Activated T-helper 9 cell treated with anti-CD3 and anti-CD28 coated beads, Interleukin-2, amount 50 U/mL, for 16 hours (primary cell): ENCODE data around the gene DDAH1.
"Not testable (repeated sequence)": the region's sequence is repeated elsewhere in the genome, so short reads cannot be mapped to it uniquely, and the experiment has no call there.

Experiments used
- DNase-seq: peaks from one replicate; pipeline ENCODE4 v3.0.0-alpha.2; 2020; ENCODE audit warnings: low read depth

Gene DDAH1

GRCh38 chr1:85470130-85470529 is 5.2 kb upstream of the DDAH1 start:
- not testable (repeated sequence) for DNase-seq

GRCh38 chr1:85467929-85468540 is 3.1 kb upstream of the DDAH1 start:
- DNase-seq: no peak

GRCh38 chr1:85467036-85467435 is 2.1 kb upstream of the DDAH1 start:
- DNase-seq: no peak

- DNase-seq: no peak
Observed at GRCh38 chr1:85465786-85466134, 801 bp upstream of the DDAH1 start.

GRCh38 chr1:85464497-85465098 is 361 bp downstream of the DDAH1 start:
- no peak for DNase-seq

- no peak for DNase-seq
Observed at GRCh38 chr1:85463731-85464496, 1.0 kb downstream of the DDAH1 start.

- no peak for DNase-seq
Observed at GRCh38 chr1:85462931-85463649, 1.9 kb downstream of the DDAH1 start.

GRCh38 chr1:85461216-85461918 is 3.6 kb downstream of the DDAH1 start:
- no peak for DNase-seq

GRCh38 chr1:85460555-85461088 is 4.3 kb downstream of the DDAH1 start:
- no peak for DNase-seq

- DNase-seq: no peak
Observed at GRCh38 chr1:85459290-85459689, 5.7 kb downstream of the DDAH1 start.

GRCh38 chr1:85454214-85454613 is 10.7 kb downstream of the DDAH1 start:
- DNase-seq: no peak

- DNase-seq: no peak
Observed at GRCh38 chr1:85453640-85454194, 11.2 kb downstream of the DDAH1 start.

- DNase-seq: no peak
Observed at GRCh38 chr1:85452948-85453347, 12.0 kb downstream of the DDAH1 start.

GRCh38 chr1:85451236-85451830 is 13.6 kb downstream of the DDAH1 start:
- DNase-seq: no peak

GRCh38 chr1:85450832-85451231 is 14.1 kb downstream of the DDAH1 start:
- no peak for DNase-seq

GRCh38 chr1:85449356-85449755 is 15.6 kb downstream of the DDAH1 start:
- DNase-seq: no peak

GRCh38 chr1:85448358-85448757 is 16.6 kb downstream of the DDAH1 start:
- DNase-seq: no peak

GRCh38 chr1:85447006-85447943 is 17.7 kb downstream of the DDAH1 start:
- no peak for DNase-seq

- no peak for DNase-seq
Observed at GRCh38 chr1:85445906-85446305, 19.1 kb downstream of the DDAH1 start.

GRCh38 chr1:85444381-85444780 is 20.6 kb downstream of the DDAH1 start:
- no peak for DNase-seq
